Dendritic cell treated with granulocyte-macrophage colony-stimulating factor and Interleukin-4, amounts not matched to agents 40 ng/mL and 50 ng/mL, for 4 days (primary cell): Measurements from ENCODE around the gene ALMS1.
"Not testable (repeated sequence)": the region's sequence is repeated elsewhere in the genome, so short reads cannot be mapped to it uniquely, and the experiment has no call there.

Experiments
- H3K27ac Mint-ChIP-seq: one replicate; pipeline ENCODE4 v1.8.0; 2022; ENCODE audit warnings: mild to moderate bottlenecking, mixed read lengths
- H3K27me3 Mint-ChIP-seq: one replicate; pipeline ENCODE4 v1.8.0; 2022; ENCODE audit warnings: mild to moderate bottlenecking, mixed read lengths
- H3K36me3 Mint-ChIP-seq: one replicate; pipeline ENCODE4 v1.8.0; 2022; ENCODE audit warnings: low read depth, mixed read lengths
- H3K4me1 Mint-ChIP-seq: one replicate; pipeline ENCODE4 v1.8.0; 2022; ENCODE audit warnings: low read depth, mixed read lengths
- H3K4me3 Mint-ChIP-seq: one replicate; pipeline ENCODE4 v1.8.0; 2022; ENCODE audit warnings: mild to moderate bottlenecking, moderate library complexity, mixed read lengths
- H3K9me3 Mint-ChIP-seq: one replicate; pipeline ENCODE4 v1.8.0; 2022; ENCODE audit warnings: mixed read lengths
- intact Hi-C: fragments of 100-400 bp; cut with micrococcal nuclease; formaldehyde crosslinking; loops from one replicate; pipeline ENCODE4 v1.15.0; 2022

The ALMS1 gene

DNA sequence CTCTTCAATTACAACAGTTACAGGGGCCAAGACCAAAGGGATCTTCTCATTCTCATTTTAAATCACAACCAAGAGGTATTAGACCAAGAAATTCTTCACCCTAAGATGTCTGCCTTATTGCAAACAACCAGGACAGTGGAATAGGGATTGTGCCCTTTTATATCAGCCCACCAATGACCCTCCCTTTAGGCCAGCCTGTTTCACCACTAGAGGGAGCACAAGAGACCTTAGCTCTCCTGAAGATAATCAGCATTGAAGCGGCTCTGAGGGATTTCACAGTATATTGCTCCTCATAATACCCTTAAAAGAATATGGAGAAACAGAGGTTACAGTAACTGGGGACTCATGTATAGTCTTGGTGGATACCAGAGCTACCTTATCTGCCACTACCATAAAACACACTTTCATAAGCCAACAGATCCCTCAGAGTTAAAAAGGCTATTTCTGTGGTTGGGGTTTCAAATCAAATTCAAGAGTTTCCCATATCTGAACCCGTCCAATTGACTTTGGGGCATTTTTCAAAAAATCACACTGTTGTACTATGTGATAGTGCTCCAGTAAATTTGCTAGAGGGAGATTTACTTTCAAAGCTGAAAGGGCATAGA lies 245.1 kb downstream of the ALMS1 start:
- H3K36me3 Mint-ChIP-seq, H3K9me3 Mint-ChIP-seq, H3K4me3 Mint-ChIP-seq, H3K27me3 Mint-ChIP-seq, intact Hi-C loops, H3K27ac Mint-ChIP-seq: not testable (repeated sequence)
- H3K4me1 Mint-ChIP-seq = peaks cover 15% of the 10 kb centered on the region

DNA sequence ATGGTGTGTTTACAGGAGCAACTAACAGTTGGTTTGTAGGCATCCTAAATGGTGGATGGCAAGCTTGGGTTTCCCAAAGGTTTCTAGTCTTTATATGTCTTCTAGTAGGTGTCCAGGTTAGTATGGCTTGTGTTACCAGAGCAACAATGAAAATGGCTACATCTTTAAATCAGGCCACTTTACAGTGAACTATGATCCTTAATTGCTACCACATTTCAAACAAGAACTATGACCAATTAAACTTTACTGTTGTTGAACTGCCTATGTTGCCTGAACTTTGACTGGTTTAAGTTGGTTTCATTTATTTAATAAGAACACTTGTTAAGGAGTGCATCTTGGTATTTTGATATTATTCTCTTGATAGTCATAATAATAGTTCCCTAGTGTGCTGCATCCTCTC lies 251.3 kb downstream of the ALMS1 start:
- H3K9me3 Mint-ChIP-seq, intact Hi-C loops, H3K4me1 Mint-ChIP-seq, H3K27me3 Mint-ChIP-seq, H3K4me3 Mint-ChIP-seq, H3K36me3 Mint-ChIP-seq, H3K27ac Mint-ChIP-seq: not testable (repeated sequence)

DNA sequence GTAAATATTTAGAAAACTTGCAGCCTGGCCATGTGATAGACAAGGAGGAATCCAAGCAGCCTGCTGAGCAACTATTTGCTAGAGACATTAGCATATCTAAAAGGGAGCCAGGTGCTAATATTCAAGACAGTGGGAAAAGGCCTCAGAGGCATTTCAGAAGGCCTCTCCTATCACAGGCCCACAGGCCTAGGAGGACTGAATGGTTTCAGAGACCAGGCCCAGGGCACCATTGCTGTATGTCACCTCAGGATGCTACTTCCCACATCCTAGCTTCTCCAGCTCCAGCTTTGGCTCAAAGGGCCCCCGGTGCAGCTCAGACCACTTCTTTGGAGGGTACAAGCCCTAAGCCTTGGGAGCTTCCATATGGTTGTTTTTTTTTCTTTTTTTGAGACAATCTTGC lies 252.8 kb downstream of the ALMS1 start:
- H3K4me3 Mint-ChIP-seq = no peak overlapping the region
- no peaks in the 10 kb centered on the region for H3K9me3 Mint-ChIP-seq
- no peak overlapping the region for H3K27ac Mint-ChIP-seq
- peaks cover 6% of the 10 kb centered on the region for H3K4me1 Mint-ChIP-seq
- intact Hi-C loops = no loop called here
- H3K36me3 Mint-ChIP-seq = no peaks in the 10 kb centered on the region
- no peaks in the 10 kb centered on the region for H3K27me3 Mint-ChIP-seq

DNA sequence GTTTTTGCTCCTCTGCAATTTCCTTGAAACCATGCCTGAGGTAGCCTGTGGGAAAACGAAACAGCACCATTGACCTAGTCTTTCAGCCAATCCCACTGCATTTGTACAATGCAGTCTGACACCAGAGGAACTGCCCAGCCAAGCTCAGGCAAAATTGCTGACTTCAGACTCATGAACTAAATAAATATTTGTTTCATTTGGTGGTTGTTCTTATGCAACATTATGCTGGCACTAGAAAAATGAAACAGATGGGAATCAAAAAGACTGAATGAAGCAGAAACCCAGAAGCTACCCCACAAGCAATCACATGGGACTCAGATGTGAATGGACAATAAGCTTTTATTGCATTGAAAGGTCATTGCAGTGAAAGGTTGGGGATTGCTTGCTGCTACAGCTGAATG lies 254.9 kb downstream of the ALMS1 start:
- Mint-ChIP-seq H3K36me3 (no peaks in the 10 kb centered on the region), H3K27ac (no peak overlapping the region), H3K4me3 (no peak overlapping the region), H3K4me1 (peaks cover 6% of the 10 kb centered on the region), H3K9me3 (no peaks in the 10 kb centered on the region), H3K27me3 (no peaks in the 10 kb centered on the region)
- intact Hi-C loops = no loop called here

DNA sequence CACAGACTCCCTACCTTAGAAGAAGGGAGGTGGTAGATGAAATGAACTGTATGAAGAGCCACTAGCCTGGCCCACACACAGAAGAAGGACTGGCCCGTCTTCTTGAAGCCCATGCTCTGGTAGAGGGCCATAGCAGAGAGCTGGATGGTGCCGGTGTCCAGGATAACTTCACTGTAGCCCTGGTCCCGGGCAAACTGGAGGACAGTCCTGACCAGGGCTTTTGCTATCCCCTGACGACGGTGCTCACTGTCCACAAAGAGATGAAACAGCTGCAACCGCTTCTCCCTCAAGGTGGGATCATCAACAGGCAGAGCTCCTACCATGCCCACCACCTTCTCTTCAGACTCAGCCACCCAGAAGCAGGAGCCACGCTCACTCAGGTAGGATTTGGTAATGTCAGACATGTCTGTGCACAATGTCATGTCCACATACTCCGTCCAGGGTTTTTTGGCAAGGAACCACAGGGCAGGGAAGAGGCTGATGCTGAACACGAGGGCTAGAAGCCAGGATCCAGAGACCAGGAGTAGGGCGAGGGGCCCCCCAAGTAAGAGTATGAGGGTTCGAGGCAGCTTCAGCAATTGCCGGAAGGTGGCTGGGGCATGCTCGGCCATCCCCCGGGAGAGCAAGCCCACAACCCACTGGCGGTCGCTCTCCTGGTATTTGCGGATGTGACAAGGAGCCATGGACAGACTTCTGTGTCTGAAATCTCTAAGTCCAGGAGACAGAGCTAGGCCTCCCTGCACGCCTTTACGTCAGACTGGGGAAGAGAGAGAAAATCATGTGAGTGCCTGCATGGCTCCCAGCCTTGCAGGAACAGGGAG lies 255.5 kb downstream of the ALMS1 start:
- Mint-ChIP-seq H3K4me1 (peaks cover 6% of the 10 kb centered on the region), H3K36me3 (no peaks in the 10 kb centered on the region), H3K4me3 (no peak overlapping the region), H3K27me3 (no peaks in the 10 kb centered on the region), H3K27ac (no peak overlapping the region), H3K9me3 (no peaks in the 10 kb centered on the region)
- intact Hi-C loops = no loop called here

DNA sequence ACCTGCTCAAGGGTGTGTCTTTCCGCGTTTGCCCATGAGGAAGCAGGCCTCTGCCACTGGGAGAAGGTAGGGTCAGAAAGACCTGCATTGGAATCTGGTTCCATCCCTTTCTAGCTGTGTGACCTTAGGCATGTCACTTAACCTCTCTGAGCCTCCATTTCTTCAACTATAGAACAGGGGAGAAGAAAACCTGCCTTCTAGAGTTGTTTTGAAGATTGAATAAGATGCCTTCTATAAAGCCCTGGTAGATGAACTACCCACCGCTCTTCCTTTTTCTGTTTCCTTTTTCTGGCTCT lies 256.1 kb downstream of the ALMS1 start:
- H3K27me3 Mint-ChIP-seq = no peaks in the 10 kb centered on the region
- H3K4me3 Mint-ChIP-seq = no peak overlapping the region
- H3K36me3 Mint-ChIP-seq = no peaks in the 10 kb centered on the region
- peaks cover 6% of the 10 kb centered on the region for H3K4me1 Mint-ChIP-seq
- H3K9me3 Mint-ChIP-seq = no peaks in the 10 kb centered on the region
- no peak overlapping the region for H3K27ac Mint-ChIP-seq
- intact Hi-C loops = no loop called here

DNA sequence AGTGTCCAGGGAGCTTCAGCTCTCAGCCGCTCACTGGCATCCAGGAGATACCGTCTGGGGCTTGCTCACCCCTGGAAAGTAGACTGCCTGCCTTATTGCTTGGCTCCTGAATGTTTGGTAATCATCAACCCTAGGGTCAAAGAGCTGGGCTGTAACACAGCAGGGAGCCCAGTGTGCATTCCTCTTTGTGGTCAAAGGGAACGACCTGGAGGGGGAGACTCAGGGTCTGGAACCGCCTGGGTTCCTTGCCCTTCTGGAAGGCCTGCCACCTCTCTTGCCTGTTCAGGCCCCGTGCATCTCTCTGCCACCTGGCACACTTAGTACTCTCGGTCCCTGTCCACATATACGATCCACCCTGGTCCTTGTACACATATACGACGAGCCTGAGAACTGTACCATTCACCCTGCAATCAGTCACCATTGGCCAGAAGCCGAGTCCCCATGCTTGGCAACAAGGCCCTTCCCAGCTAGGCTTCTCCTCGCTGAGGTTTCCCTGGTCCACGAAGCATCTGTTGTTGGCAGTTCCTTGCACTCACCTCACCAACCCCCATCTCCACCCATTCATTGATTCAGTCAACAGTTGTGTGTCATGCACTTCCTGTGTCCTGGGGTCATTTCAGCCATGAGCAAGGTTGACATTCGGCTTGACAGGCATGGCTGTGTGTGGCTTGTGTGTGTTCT lies 256.8 kb downstream of the ALMS1 start, which contains the start of gene NAT8:
Gene NAT8 (minus strand): TSS at position 85 of the 681 bp plus-strand sequence. CDS start 794 bp downstream, outside the sequence.
- no peaks in the 10 kb centered on the region for H3K36me3 Mint-ChIP-seq
- H3K27me3 Mint-ChIP-seq = no peaks in the 10 kb centered on the region
- H3K27ac Mint-ChIP-seq = no peak within 1 kb of the TSS
- intact Hi-C loops = no loop called here
- peaks cover 6% of the 10 kb centered on the region for H3K4me1 Mint-ChIP-seq
- no peak within 1 kb of the TSS for H3K4me3 Mint-ChIP-seq
- H3K9me3 Mint-ChIP-seq = no peaks in the 10 kb centered on the region

DNA sequence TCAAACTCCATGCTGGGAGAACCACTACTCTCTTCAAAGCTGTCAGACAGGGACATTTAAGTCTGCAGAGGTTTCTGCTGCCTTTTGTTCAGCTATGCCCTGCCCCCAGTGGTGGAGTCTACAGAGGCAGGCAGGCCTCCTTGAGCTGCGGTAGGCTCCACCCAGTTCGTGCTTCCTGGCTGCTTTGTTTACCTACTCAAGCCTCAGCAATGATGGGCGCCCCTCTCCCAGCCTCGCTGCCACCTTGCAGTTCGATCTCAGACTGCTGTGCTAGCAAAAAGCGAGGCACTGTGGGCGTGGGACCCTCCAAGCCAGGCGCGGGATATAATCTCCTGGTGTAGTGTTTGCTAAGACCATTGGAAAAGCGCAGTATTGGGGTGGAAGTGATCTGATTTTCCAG lies 262.1 kb downstream of the ALMS1 start:
- H3K36me3 Mint-ChIP-seq, intact Hi-C loops: not testable (repeated sequence)

DNA sequence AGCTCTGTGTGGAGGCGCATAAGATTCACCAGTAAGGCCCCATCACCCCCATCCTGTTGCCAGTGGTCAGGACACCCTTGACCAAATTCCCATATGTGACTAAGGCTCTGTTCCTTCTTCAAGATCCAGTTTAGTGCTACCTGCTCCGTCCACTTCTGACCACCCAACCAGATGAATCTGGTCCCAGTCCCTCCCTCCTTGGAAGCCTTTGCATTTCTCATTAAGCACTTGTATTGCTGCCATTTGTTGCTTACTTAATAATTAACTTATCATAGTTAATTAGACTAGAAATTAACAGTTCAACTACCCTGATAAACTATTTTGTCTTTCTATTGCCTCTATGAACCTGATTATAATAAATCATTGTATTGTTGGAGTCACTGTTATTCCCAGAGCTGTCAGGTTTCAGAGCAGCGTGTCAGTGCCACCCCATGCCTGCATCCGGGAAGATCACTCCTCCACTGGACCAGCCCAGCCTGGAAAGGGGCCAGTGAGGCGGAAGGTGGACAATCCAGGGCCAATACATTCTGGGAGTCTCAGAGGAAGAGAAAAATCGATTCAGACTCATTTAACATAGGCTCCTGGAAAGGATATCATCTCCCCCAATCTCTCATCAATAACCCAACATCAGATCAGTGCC lies 266.1 kb downstream of the ALMS1 start:
- H3K27me3 Mint-ChIP-seq = peaks cover 1% of the 10 kb centered on the region
- peaks cover 6% of the 10 kb centered on the region for H3K4me1 Mint-ChIP-seq
- intact Hi-C loops = no loop called here
- no peak overlapping the region for H3K27ac Mint-ChIP-seq
- H3K4me3 Mint-ChIP-seq = no peak overlapping the region
- no peaks in the 10 kb centered on the region for H3K36me3 Mint-ChIP-seq
- H3K9me3 Mint-ChIP-seq = no peaks in the 10 kb centered on the region

More for the DNA sequence above, 262.1 kb downstream of the ALMS1 start:
- H3K27me3 Mint-ChIP-seq, H3K4me1 Mint-ChIP-seq, H3K27ac Mint-ChIP-seq, H3K9me3 Mint-ChIP-seq, H3K4me3 Mint-ChIP-seq: not testable (repeated sequence)

DNA sequence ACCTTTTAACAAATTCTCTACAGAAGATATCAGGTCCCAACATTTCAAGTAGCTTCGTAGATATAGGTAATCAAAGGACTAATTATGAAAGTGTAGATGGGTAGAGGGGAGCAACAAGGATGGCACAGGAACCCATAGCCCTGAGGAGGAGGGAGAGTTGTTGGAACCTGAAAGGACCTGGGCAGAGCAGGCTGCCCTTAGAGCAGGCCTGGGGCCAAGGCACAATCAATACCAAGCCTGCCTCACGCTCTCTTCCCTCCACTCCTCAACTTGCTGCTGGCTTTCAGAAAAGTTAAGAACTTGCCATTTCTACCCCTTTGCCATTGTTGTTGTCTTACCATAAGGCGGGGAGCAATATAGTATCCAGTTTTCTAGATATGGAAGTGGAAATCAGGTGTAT lies 266.7 kb downstream of the ALMS1 start:
- no peak overlapping the region for H3K27ac Mint-ChIP-seq
- H3K9me3 Mint-ChIP-seq = no peaks in the 10 kb centered on the region
- H3K36me3 Mint-ChIP-seq = no peaks in the 10 kb centered on the region
- H3K4me1 Mint-ChIP-seq = peaks cover 6% of the 10 kb centered on the region
- intact Hi-C loops = no loop called here
- H3K27me3 Mint-ChIP-seq = peaks cover 1% of the 10 kb centered on the region
- H3K4me3 Mint-ChIP-seq = no peak overlapping the region

DNA sequence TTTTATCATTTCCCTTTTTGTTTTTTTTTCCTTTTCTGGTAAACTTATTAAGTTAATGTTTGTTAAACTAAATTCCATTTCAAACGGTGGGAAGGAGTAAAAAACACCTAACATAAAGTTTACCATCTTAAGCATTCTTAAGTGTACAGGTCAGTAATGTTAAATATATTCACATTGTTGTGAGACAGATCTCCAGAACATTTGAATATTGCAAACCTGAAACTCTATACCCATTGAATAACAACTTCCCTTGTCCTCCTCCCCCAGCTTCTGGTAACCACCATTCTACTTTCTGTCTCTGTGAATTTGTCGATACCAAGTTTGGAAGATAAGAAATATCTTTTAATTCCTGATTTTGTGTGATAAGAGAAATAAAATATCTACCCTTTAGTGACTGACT lies 268.5 kb downstream of the ALMS1 start:
- H3K27ac Mint-ChIP-seq = no peak overlapping the region
- H3K4me3 Mint-ChIP-seq = no peak overlapping the region
- no peaks in the 10 kb centered on the region for H3K36me3 Mint-ChIP-seq
- intact Hi-C loops = no loop called here
- H3K27me3 Mint-ChIP-seq = peaks cover 2% of the 10 kb centered on the region
- peaks cover 6% of the 10 kb centered on the region for H3K4me1 Mint-ChIP-seq
- H3K9me3 Mint-ChIP-seq = no peaks in the 10 kb centered on the region
